Stomach (tissue), 9 donors: ENCODE data around the gene RFTN1. TPM values are rescaled to one million over a fixed set of nuclear protein-coding genes. Genes with fewer than 3 reads are reported as not detected.

ENCODE experiments used
- DNase-seq, 2 donors: peaks; one replicate each; pipeline versions ENCODE4 v3.0.0 to v3.0.0-alpha.2; 2013 to 2019
- H3K27ac ChIP-seq, 5 donors: fragments of 200-600 bp in 4 of 5; sonication (generic) in 4 of 5; one replicate each; pipeline ENCODE4 v1.5.1; 2013 to 2019; ENCODE audit warnings: mild to moderate bottlenecking in 1 of 5, moderate library complexity in 1 of 5
- H3K27me3 ChIP-seq, 3 donors: fragments of 200-600 bp; sonication (generic); one replicate each; pipeline ENCODE4 v1.5.1; 2017 to 2019; ENCODE audit warnings: mixed run types in 1 of 3
- H3K36me3 ChIP-seq, 4 donors: fragments of 200-600 bp; sonication (generic); 1 replicate in 3 of 4; 2 replicates in 1 of 4; pipeline ENCODE4 v1.5.1; 2016 to 2019
- H3K4me1 ChIP-seq, 4 donors: fragments of 200-600 bp; sonication (generic); one replicate each; pipeline ENCODE4 v1.5.1; 2016 to 2019
- H3K4me3 ChIP-seq, 4 donors: fragments of 200-600 bp; sonication (generic) in 3 of 4; one replicate each; pipeline ENCODE4 v1.5.1; 2016 to 2019; ENCODE audit warnings: mild to moderate bottlenecking in 1 of 4
- H3K9me3 ChIP-seq, 4 donors: fragments of 200-600 bp; sonication (generic); one replicate each; pipeline ENCODE4 v1.5.1; 2016 to 2019
- EP300 ChIP-seq: sonication (generic); formaldehyde crosslinking; IDR thresholded peaks from one replicate; pipeline ENCODE4 v1.6.1; 2017; ENCODE audit warnings: antibody characterized with exemption
- POLR2A ChIP-seq, 4 donors: fragments of 450-650 bp; IDR thresholded peaks; one replicate each; pipeline ENCODE4 v1.6.1; 2016; ENCODE audit warnings: antibody characterized with exemption in 4 of 4, control low read depth in 2 of 4, mild to moderate bottlenecking in 1 of 4, moderate library complexity in 1 of 4
- POLR2AphosphoS5 ChIP-seq, 3 donors: sonication (generic); formaldehyde crosslinking; IDR thresholded peaks; one replicate each; pipeline ENCODE4 v1.6.1; 2016; ENCODE audit warnings: antibody characterized with exemption in 3 of 3
- WGBS, 5 donors: extraction: QIAGEN DNeasy Blood & Tissue Kit in 3 of 5; methylation state at CpG; one replicate each; pipeline versions ENCODE4 v1.1.5 to v1.1.7; 2013 to 2018; 5-methylcytosine and 5-hydroxymethylcytosine counted together
- intact Hi-C: fragments of 100-400 bp; cut with DNase I; formaldehyde crosslinking; loops from one replicate; pipeline ENCODE4 v1.15.1; 2023; ENCODE audit warnings: low total_unique reads
- polyA plus RNA-seq, 3 donors: library from polyadenylated mRNA; stranded (reverse); fragments of 200-250 nt; gene quantifications; one replicate each; pipeline ENCODE4 v1.2.3, GENCODE V29; 2013
- total RNA-seq, 5 donors: library from RNA; depleted of rRNA; stranded (reverse); fragments of >200 nt; gene quantifications; one replicate each; pipeline versions ENCODE4 v1.1.0 to v1.2.3, GENCODE V29; 2014 to 2016
- TF ChIP-seq, protein P1 (sequence below), 7 experiments: fragments of 450-650 bp in 4 of 7; fragments of 200-600 bp in 3 of 7; sonication (generic) in 3 of 7; IDR thresholded peaks; one replicate each; pipeline ENCODE4 v1.5.1; 2016 to 2019; ENCODE audit warnings: antibody characterized with exemption in 7 of 7, control low read depth in 2 of 7, mild to moderate bottlenecking in 1 of 7
- donor health status: healthy with polysubstance abuse.
- donor health status: Bipolar disorder and iron deficiency.
- donor health status: healthy.

RFTN1 gene
- total and polyA plus RNA-seq, 8 donors: 4.6 to 103 (median 18.9) TPM

DNA sequence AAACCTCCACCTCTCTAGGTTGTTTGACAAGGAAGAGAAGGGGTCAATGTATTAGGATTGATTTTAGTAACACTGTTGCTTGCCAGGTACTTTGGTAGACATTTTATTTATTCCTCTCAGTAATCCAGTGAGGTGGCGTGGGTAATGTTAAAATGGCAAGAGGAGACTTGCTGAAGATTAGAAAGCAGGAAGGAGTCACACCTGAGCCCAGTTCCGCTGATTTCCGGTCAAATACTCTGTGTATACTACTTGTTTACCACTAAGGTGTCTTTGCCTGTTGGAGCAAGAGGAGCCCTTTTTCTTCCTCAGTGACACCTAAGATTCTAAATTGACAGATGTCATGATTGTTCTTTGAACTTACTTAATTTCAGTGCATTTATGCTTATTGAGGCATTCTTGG is 246.8 kb downstream of the RFTN1 start:
- intact Hi-C loops: no loop called here
- peaks cover 21 to 59% (median 50%) of the 10 kb centered on the region in 4 donors for H3K4me1 ChIP-seq
- no peaks in the 10 kb centered on the region for H3K27me3 ChIP-seq
- 57 to 82% (median 65%) methylated on average over 3 of the region's 3 CpGs for WGBS, 5 donors
- TF ChIP-seq, protein P1, sequence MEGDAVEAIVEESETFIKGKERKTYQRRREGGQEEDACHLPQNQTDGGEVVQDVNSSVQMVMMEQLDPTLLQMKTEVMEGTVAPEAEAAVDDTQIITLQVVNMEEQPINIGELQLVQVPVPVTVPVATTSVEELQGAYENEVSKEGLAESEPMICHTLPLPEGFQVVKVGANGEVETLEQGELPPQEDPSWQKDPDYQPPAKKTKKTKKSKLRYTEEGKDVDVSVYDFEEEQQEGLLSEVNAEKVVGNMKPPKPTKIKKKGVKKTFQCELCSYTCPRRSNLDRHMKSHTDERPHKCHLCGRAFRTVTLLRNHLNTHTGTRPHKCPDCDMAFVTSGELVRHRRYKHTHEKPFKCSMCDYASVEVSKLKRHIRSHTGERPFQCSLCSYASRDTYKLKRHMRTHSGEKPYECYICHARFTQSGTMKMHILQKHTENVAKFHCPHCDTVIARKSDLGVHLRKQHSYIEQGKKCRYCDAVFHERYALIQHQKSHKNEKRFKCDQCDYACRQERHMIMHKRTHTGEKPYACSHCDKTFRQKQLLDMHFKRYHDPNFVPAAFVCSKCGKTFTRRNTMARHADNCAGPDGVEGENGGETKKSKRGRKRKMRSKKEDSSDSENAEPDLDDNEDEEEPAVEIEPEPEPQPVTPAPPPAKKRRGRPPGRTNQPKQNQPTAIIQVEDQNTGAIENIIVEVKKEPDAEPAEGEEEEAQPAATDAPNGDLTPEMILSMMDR (IDR thresholded peaks at IDR 0.05): no peak
- no peak for TF ChIP-seq EP300
- TF ChIP-seq POLR2A (IDR thresholded peaks at IDR 0.05): no peak
- no peak for TF ChIP-seq POLR2AphosphoS5 (IDR thresholded peaks at IDR 0.05)
- peaks cover 9 to 30% (median 15%) of the 10 kb centered on the region in 4 donors for H3K36me3 ChIP-seq
- peak overlapping the region in 1 of 5 donors; percentile 95 for H3K27ac ChIP-seq
- DNase-seq: no peak
- H3K9me3 ChIP-seq: no peaks in the 10 kb centered on the region
- H3K4me3 ChIP-seq: peak overlapping the region in 1 of 4 donors; percentile 94

Other genes starting within 250 kb of the RFTN1 start
- gene DPH3, start 248.8 kb downstream of the RFTN1 start, total RNA-seq: 10 to 100 TPM in 3 of 5 donors, 1 to 10 TPM in 2; 4.7 to 19.6 (median 16.7) TPM
- 10 to 100 TPM in 2 of 3 donors, 1 to 10 TPM in 1; 9.4 to 21.2 (median 19.7) TPM for gene DPH3, start 248.8 kb downstream of the RFTN1 start, polyA plus RNA-seq
- 10 to 100 TPM in 2 of 5 donors, 1 to 10 TPM in 3; 6.7 to 51.3 (median 7.8) TPM for gene OXNAD1, start 248.5 kb downstream of the RFTN1 start, total RNA-seq
- 10 to 100 TPM in 1 of 3 donors, 1 to 10 TPM in 2; 5.5 to 10.7 (median 7.4) TPM for gene OXNAD1, start 248.5 kb downstream of the RFTN1 start, polyA plus RNA-seq
- gene DAZL, start 91.7 kb upstream of the RFTN1 start, total RNA-seq: under 1 TPM in 1 of 5 donors, not detected in 4; 0.18 TPM
- under 1 TPM in 2 of 3 donors, not detected in 1; 0.31 to 0.62 TPM for gene DAZL, start 91.7 kb upstream of the RFTN1 start, polyA plus RNA-seq